Inflammatory macrophage treated with lipopolysaccharide for 4 hours (primary cell): ENCODE results near the gene ABHD4.

ENCODE experiments used
- DNase-seq: peaks from one replicate; pipeline ENCODE4 v3.0.0-alpha.2; 2020

The ABHD4 gene

GRCh38 chr14:22598099-22598895, at the start of gene ABHD4:
TSS of gene ABHD4 (plus strand) at chr14:22598300. CDS start at chr14:22598307, 7 bp downstream.
- peak; percentile 73 for DNase-seq

- DNase-seq, result no peak
Measured at GRCh38 chr14:22549324-22549962, 48.7 kb upstream of the ABHD4 start.

DNA sequence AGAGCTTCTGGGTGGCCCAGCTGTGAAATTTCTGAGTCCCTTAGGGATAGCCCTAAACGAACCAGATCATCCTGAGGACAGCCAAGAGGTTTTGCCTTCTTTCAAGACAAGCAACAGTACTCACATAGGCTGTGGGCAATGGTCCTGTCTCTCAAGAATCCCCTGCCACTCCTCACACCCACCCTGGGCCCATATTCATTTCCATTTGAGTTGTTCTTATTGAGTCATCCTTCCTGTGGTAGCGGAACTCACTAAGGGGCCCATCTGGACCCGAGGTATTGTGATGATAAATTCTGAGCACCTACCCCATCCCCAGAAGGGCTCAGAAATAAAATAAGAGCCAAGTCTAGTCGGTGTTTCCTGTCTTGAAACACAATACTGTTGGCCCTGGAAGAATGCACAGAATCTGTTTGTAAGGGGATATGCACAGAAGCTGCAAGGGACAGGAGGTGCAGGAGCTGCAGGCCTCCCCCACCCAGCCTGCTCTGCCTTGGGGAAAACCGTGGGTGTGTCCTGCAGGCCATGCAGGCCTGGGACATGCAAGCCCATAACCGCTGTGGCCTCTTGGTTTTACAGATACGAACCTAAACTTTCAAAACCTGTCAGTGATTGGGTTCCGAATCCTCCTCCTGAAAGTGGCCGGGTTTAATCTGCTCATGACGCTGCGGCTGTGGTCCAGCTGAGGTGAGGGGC, 48.0 kb upstream of the ABHD4 start:
- no peak for DNase-seq

- no peak for DNase-seq
Measured at GRCh38 chr14:22551605-22551997, 46.5 kb upstream of the ABHD4 start.

DNA sequence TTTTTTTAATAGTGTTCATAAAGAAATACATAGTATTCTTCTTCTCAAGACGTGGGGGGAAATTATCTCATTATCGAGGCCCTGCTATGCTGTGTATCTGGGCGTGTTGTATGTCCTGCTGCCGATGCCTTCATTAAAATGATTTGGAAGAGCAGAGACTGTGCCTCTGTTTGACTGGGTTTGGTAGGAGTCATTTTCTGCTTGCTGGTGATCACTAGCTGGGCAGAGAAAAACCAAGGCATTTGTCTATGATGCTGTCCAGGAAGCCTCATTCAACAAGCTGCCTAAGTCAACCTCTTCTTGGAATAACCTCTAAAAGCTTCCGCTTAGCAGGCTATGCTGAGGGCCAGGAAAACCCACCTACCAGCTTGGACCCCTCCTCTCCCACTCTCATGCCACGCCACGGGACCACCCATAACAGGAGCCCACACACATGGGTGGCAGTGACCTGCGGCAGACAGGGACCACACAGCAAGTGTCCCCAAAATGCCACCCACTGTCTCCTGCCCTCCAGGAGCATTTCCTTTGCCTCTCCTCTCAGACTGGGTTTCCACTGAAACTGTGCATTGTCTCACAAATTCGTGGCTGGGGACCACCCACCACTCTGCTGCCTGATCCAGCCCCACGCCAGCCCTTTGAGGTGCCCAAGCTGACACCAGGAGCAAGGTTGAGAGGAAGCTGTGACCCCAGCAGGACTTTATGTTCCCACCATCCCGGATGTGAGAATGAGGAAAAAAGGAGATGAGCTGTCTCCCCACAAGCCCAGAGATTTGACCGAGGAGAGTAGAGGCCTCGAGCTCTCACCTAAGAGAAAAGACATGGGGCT, 45.9 kb upstream of the ABHD4 start:
- DNase-seq, result no peak

GRCh38 chr14:22552827-22553076, 45.3 kb upstream of the ABHD4 start:
- no peak for DNase-seq

DNA sequence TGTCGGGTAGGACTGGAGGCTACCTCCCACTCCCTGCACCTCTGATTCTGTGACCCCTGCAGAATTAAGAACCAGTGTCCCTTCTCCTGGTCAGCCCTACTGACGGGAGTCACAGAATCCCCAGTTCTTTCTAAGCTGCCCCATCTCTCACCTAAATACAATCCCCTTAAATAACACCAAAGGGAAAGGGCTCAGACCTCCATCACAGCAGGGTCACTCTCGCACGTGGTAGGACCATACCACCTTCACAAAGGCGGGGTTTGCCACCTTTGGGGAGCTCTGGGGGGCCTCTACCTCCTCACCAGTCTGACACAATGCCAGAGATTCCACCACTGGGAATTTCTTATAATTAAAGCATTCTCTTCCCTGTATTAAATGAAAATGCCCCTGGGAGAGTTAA, 44.7 kb upstream of the ABHD4 start:
- DNase-seq, result no peak

DNA sequence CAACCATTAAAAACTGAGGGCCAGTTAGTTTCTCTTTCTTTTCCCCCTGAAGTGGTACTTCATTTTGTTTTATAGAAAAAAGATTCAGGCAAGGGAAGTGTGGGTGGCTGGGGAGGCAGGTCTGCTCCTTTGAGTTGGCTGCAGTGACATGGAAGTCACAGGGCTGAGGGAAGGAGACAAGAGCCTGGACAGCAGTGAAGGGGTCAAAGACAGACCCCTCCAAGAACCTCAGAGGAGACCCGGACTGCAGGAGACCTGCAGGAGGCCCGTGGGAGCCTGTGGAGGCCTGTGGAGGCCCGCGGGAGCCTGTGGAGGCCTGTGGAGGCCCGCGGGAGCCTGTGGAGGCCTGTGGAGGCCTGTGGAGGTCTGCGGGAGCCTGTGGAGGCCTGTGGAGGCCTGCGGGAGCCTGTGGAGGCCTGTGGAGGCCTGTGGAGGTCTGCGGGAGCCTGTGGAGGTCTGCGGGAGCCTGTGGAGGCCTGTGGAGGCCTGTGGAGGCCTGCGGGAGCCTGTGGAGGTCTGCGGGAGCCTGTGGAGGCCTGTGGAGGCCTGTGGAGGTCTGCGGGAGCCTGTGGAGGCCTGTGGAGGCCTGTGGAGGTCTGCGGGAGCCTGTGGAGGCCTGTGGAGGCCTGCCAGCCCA, 44.1 kb upstream of the ABHD4 start:
- DNase-seq, result peak; percentile 31

DNA sequence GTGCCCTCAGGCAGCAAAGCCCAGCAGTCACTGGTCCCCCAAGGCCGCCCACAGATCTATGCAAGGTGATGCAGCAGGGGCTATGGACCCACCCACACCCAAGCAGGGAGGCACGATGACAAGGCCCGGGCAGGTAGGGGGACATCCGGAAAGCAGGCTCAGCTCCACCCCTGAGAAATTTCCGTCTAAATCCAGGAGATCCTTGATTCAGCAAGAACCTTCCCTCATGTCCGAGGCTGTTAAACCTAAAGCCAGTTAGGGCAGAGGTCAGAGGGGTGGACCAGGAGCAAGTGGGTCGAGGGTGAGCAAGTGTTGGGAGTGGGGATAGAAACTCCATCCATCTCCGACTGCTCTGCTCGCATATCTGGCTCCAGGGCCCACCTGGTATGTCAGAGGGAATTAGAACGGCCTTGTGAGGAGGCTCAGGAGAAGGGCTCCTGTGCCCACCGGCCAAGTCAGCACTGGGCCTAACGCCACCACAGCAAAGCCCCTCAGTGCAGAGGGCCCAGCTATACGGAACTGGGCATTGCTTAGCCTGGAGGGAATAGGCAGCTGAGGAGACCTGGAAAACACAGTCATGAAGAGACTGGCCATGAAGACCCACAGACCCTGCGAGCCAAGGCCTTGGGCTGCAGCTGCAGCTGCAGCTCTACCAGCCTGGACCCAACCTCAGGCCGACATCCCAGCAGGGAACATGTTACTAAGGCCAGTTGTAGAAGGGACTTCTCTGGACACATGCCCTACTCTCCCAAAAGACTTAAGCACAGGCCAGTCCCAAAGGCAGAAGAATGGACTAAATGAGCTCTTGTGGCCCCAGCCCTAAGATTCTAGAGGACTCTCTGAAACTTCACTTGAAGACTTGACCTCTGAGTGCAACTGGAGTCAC, 43.4 kb upstream of the ABHD4 start:
- no peak for DNase-seq

- no peak for DNase-seq
Measured at GRCh38 chr14:22555384-22556011, 42.6 kb upstream of the ABHD4 start.

GRCh38 chr14:22556021-22556989, 41.8 kb upstream of the ABHD4 start:
- peak; percentile 42 for DNase-seq

DNA sequence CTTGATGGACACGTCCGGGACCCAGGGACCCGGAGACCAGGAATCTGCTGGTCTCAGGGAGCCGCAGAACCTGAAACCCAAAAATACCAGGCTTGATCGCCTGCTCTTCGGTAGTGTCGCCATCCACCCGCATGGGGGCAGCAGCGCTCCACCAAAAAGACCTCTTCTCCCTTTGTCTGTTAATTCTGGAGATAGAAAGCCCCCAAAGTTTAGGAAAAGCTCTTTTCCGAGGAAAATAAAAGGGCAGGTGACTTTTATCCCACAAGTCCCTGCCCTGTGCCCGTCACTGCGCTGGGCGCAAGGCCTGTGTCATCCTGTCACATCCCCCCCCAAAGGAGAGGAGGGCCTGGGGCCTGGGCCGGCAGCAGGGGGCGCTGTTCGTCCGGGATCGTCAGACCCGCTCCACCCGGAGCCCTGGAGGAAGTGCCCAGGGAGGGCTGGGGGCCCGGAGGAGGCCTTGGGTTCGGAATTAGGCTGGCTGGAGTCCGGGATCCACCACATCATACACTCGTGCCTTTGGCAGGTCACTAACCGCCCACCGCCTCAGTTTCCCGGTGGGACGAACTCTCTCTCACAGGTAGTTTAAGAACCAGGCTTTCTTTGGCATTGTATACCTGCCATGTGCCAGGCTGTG, 41.0 kb upstream of the ABHD4 start:
- peak; percentile 65 for DNase-seq

DNA sequence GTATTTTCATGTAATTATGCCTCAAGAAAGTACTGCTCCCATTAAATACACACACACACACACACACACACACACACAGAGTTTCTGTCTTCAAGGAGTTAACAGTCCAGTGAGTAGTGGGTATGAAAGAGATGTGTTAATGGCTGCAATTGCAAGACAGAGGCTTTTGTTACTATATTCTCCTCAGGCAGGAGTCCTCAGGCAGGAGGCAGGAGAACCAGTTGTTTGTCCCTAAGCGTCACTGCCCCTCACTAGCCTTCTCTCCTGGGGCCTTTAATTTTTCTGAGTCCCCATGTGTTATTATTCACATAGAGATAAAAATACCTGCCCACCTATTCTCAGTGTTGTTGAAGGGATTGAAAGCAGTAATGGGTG, 40.3 kb upstream of the ABHD4 start:
- DNase-seq, result no peak

GRCh38 chr14:22558221-22558913, 39.7 kb upstream of the ABHD4 start:
- DNase-seq, result no peak

GRCh38 chr14:22559041-22559440, 39.1 kb upstream of the ABHD4 start:
- no peak for DNase-seq

- DNase-seq, result no peak
Measured at GRCh38 chr14:22560662-22561365, 37.3 kb upstream of the ABHD4 start.

DNA sequence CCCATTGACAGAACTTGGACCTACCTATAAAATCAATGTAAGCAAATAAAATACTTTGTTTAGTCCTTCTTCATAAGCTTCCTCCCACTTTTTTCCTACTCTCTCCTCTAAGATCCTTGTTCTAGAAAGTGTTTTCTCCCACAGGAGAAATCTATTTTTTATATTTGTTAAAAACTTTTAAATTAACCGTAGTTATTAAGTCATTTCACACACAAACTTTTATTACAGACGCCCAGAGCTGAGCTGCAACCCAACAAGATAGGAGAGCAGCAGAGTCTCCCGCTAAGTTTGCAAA, 36.8 kb upstream of the ABHD4 start:
- no peak for DNase-seq
